Right hindlimb (tissue), 1 donor: ENCODE measurements around the gene IFI27.

Source experiments
- DNase-seq: peaks from one replicate; pipeline ENCODE4 v3.0.0-alpha.2; 2018

IFI27 gene

DNA sequence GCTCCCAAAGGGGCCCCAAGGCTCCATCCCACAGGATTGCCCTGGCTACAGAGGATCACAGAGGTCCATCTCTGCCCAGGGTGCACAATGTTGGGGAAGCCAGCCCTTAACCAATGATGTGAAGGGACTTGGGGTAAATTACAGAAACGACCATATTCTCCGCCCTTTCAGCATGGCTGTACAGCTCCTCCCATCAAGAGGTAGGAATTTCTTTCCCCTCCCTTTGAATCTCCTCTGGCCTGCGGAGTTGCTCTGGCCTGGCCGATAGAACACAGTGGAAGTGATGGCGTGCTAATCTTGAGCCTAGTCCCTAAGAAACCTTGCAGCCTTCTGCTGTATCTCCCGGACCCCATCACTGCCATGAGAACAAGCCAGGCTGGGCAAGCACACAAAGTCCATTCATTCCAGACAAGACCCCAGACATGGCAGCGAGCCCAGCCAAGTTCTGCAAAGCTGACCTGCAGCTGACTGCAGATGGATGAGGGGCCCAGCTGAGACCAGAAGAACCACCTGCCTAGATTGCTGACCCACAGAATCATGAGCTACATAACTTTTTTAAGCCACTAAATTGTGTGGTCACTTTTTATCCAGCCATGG, 6.9 kb upstream of the IFI27 start:
- DNase-seq = no peak

DNA sequence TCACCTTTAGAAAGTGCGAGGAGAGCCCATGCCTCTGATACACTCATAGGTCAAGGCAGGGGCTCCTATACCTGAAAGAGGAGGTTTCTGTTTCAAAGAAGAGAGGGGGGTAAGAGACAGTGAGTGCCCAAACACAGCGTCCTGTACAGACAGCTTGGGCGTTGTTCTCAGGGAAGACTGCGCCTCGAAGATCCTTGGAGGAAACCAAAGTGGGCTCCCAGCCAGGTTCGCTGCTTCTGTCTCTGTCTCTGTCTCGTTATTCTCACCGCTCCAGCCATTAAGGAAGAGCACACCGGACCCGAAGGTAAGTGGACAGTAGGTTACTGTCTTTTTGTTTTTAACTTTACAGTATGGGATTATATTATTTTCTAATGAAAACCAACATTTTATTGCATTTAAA, 5.8 kb upstream of the IFI27 start:
- no peak for DNase-seq

DNA sequence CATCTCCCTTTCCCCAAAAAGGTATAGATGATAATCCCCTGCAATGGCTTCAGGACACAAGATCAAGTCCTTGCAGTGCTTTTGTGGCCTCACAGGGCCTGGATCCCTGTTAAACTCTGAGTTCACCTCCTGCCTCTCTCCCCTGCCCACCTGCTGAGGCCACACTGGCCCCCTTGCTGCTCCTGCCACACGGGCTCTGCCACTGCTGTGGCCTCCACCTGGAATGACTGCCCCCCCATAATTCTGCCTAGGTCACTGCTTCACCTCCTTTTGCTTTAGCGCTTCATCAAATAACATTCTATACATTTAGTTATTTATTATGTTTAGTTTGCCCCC, 653 bp upstream of the IFI27 start:
- no peak for DNase-seq

DNA sequence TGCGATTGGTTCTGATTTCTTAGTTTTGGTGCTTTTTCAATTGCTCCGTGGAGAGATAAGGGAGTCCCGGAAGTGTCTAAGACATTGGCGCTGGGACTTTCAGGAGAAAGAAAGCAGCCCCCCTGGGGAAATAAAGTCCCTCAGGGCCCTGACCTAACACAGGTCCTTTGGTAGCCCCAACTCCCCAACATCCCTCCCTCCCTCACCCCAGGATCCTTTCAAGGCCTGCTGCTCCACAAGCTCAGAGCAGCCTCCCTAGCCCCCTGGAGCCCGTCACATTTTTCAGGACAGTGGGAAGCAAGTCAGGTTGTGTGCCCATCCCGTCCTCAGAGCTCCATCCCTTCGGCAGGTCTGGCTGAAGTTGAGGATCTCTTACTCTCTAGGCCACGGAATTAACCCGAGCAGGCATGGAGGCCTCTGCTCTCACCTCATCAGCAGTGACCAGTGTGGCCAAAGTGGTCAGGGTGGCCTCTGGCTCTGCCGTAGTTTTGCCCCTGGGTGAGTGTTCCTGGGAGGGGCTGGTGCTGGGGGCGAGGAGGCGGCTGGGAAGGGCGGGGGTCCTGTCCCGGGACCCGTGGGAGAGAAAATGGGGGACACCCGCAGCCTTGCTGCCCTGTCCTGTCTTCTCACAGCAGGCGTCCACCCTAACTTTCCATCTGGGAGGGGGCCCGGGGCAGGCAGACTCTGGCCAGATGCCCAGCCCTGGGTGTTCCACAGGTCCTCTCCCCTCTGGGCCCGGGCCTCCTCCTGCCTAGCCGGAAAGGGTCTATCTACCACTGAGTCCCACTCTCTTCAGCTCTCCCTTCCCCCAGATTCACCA, 950 bp downstream of the IFI27 start:
- DNase-seq = no peak

DNA sequence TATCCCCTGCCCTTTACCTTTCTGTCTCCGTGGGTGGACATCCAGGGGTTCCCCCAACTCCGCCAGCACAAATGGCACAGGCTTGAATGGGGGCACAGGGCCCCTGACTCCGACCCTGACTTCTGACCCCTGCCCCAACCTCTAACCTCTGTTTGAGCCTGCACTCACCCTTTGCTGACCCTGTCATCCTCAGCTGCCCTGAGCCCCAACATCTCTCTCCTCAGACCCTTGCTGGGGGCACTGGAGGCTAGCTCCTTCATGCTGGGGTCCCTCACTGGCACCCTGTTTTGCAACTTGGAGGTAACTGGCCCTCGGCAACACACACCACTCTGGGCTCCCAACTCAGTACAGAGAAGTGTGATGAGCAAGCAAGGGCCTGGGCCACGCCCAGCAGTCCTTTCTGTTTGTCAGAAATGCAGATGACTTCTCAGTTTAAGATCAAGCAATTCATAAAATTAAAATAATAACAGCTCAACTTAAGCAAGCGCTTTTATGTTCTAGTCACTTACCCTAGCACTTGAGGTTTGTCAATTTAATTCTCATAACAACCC, 2.1 kb downstream of the IFI27 start:
- DNase-seq = no peak

DNA sequence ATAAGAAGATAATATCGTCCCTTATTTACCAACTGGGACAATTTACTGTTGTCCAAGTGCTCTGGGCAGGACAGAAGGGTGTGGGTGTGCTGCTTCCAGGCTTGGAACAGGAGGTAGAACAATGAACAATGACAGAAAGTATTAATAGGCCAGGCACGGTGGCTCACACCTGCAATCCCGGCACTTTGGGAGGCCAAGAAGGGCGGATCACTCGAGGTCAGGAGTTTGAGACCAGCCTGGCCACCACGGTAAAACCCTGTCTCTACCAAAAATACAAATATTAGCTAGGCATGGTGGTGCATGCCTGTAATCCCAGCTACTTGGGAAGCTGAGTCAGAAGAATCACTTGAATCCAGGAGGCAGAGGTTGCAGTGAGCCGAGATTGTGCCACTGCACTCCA, 2.5 kb downstream of the IFI27 start:
- DNase-seq = no peak

DNA sequence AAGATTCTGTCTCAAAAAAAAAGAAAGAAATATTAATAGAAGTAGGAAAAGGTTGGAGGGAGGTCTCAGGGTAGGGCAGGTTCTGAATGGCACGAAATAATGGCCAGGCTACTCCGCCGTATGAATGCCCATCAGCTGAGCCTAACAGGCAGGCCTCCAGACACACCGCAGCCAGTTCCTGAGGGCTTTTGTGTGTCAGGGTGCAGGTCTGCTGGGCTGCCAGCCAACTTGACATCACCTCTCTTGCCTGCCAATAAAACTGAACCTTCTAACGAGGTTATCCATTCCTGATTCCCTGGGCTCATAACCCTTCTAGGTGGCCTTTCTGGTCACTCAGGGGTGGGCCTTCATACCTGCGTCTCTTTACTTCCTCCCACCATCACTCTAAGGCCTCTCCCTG, 3.0 kb downstream of the IFI27 start:
- DNase-seq = no peak

DNA sequence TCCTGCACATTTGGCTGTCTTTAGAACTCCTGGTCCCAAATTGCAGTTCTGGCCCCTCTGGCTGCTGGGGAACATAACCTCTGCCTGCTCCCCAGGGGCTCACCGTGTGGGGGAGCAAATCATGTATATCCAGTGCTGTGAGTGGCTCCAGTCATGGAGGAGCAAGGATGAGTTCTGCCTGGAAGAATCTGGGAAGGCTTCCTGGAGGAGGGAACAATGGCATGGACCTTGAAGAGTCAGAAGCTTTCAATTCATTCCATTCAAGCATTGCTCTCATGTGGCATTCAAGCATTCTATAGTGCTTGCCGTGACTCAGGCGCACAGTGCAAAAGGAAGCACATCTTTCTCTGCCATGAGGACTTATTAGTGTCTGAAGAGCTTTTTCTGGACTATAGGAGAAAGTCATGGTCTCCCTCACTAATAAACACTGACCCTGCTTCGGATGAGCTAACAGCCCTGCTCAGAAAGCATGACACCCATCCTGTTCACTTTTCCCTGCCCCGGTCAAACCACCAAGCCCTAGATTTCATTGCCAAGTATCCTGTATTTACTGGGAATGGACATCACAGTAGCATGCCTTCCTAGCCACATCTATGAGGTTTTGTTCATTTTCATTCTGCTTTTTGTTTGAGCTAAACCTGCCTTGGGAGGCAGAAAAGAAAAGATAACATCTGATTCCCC, 3.5 kb downstream of the IFI27 start:
- DNase-seq = no peak

DNA sequence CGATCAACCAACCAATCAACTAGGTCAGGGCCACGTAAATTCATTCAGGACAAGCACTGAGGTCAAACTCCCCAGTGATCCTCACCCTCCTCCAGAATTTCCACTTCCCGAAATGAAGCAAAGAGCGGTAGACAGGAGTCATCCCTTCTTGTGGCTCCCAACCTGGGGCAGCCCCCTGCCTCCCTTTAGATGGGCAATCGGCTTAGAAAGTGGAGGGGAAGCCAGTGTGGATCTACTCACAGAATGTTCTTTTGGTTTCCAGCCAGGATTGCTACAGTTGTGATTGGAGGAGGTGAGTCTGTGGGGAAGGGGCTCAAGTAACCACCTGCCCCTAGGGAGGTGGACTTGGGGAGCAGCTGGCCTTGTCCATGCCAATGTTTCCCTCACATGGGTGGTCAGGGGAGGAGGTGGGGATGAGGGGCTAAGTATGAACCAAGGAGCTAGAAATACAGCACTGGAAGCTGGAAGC, 4.1 kb downstream of the IFI27 start:
- no peak for DNase-seq

DNA sequence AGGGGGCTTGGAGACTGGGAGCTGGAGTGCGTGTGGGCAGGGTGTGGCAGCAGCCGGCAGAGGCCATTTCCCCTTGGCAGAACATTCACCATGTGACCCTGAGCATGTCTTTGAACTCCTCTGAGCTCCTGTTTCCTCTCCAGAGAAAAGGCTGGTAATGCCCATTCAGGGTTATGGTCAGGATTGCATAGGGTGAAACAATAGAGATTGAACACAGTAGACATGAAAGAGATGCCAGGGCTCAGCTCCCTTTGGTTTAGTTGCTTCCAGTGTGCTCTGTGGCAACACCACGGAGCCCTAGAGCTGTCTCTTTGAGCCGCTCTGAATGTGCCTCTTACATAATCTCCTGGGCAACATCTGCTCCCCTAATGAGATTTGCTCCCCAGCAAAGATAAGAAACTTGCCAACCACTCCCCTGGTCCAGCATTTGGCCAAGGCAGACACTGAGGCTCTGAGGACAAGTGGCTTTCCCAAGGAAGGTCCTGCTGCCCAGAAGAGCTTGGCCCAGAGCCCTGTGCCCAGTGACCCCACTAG, 4.6 kb downstream of the IFI27 start:
- DNase-seq = no peak

DNA sequence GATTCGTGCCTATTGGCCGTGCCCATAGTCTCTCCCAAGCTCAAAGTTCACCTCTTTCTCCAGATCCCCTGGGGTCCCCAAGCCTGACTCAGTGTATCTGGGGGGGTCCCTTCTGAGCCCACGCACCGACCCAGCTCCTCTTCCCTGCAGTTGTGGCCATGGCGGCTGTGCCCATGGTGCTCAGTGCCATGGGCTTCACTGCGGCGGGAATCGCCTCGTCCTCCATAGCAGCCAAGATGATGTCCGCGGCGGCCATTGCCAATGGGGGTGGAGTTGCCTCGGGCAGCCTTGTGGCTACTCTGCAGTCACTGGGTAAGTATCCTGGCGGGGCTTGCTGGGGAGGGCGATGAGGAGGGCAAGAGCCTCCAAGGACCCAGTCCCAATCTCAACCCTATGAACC, 5.1 kb downstream of the IFI27 start:
- no peak for DNase-seq

DNA sequence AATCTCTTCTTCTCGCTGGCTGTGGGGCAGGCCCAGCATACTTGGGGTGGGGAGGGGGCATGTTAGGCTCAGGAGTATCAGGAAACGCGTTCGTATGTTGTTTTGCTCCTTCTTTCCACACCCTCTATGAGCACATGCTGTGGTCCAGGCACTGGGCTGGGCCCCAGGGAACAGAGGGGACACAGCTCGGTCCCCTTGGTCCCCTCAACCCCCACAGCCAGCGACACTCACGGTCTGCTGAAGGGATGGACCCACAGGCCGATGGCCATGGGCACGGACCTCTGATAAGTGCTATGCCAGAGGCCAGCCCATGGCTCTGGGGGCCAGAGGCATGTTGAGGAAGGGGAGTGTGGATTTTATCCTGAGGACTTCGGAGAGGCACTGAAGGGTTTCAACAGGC, 6.2 kb downstream of the IFI27 start:
- no peak for DNase-seq

DNA sequence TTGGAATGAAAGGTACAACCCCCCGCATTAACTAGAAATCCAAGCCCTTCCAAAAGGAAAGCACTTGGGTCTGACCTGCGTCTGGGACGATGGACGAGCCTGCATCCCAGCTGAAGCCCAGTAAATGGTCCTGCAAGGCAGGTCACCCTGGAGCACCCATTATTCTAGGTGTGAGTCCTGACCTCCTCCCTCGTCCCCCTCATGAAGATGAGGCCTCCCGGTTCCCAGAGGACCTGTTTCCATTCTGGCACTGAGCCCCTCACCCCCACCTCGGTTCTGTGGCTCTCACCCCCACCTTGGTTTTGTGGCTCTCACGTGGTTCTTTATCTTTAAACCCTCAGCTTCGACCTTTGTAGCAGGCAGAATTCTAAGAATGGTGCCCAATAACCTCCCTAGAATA, 7.3 kb downstream of the IFI27 start:
- DNase-seq = no peak

DNA sequence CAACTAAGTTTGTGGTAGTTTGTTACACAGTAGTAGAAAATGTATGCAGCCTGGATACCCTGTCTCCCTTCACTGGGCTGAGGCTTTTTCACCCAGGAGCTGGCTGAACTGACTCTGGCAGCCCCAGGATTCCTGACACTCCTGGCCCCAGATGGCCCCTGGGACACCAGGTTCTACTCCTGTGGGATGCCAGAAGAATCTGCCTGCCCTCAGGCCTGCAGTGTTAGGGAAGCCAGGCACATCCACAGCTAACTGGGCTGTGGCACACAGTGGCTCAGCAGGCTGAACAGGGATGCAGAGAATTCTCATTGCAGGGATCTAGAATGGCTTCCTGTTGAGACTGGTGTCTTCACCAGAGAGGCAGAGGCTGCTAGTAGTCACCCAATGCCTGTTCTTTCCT, 8.5 kb downstream of the IFI27 start:
- DNase-seq = no peak

DNA sequence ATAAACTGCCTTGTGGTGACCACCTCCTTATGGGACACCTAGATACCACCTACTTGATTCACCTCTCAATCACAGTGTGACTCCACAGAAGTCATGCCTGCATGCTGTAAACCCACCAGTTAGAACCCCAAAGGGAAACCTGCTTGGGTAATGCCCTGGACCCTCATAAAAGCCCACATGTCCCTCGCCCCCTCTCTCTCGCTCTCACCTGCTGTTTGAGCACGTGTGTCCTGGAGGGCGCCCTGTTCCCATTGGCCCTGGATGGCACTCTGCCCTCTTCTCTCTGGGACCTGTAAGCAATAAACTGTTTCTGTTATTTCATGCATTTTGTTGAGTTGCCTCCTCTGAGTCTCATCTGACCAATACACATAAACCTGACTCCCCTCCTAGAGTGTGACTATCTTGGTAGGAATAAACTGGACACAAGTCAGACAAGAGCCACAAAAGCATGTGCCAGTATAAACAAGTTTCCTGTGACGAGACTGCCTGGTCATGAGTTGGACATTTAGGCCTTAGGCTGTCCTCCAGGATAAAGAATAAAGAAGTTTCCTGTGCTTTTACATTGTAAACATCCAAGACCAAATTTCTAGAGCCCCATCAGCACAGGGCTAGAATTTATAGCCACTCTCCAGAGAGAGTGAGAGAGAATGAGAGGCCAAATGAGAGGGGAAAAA, 10.3 kb downstream of the IFI27 start:
- no peak for DNase-seq

DNA sequence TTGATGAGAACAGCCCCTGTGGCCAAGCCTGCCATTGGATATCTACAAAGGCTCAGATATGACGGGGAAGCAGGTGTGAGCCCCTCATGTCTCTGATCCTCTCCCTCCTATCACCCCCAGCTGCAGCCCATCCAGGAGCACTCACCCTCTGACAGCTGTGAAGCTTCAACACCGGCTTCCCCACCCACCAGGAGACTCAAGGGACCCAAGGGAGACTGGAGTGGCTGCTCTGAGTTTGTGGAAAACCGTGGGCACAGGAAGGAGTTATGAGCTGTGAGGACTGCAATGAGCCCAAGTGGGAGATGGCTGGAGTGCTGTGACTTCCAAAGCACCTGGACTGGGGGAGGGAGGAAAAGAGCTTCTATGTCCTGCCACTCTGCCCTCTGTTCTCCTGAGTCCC, 10.9 kb downstream of the IFI27 start:
- no peak for DNase-seq

DNA sequence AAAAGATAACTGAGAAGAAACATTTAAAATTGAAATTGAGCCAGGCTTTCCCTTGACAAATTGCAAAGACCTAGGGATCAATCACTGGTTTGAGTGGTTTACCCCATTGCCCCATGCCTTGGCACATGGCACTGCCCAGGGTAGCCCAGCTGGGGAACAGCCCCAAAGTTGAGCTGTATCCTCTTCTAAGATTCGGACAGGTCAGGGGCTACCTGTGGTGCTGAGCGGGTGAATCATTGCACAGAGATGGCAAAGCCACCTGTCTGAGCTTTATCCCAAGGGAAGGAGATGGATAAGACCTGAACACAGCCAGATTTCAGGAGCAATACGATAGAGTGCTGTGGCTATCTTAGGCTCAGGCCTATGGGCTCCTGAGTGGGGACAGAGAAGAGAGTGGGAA, 11.9 kb downstream of the IFI27 start:
- no peak for DNase-seq

DNA sequence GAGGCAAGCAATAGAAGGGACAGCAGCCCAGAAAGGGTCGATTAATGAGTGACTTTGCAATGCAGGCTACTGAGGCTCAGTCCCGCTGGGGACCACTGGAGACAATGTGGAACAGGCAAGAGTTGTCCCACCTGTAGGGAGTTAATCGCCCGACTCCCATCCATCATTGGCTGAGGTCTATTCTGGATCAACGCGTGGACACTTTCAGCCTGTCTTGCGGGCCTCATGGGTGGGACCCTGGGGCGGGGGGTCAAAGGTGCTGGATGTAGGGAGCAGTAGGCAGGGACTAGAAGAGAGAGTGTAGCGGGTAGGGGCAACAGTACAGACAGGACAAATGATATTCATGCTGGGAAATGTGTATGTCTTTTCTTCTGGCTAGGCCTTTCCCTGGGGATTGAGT, 12.8 kb downstream of the IFI27 start:
- no peak for DNase-seq

DNA sequence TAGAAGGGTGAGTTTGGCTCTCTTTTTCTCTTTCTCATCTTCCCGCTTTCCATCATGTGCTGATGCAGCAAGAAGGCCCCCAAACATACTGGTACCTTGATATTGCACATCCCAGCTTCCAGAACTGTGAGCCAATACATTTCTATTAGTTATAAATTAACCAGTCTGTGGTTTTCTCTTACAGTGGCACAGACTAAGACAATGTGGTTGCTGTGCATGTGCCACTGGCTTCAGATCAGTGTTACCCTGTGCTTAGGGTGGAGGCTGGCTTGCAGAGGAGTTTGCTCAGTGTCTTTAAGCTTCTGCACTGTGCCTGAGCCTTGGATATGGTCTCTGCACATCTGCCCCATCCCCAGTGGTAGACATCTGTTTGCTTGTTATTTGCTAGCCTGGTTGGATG, 13.3 kb downstream of the IFI27 start:
- DNase-seq = no peak

DNA sequence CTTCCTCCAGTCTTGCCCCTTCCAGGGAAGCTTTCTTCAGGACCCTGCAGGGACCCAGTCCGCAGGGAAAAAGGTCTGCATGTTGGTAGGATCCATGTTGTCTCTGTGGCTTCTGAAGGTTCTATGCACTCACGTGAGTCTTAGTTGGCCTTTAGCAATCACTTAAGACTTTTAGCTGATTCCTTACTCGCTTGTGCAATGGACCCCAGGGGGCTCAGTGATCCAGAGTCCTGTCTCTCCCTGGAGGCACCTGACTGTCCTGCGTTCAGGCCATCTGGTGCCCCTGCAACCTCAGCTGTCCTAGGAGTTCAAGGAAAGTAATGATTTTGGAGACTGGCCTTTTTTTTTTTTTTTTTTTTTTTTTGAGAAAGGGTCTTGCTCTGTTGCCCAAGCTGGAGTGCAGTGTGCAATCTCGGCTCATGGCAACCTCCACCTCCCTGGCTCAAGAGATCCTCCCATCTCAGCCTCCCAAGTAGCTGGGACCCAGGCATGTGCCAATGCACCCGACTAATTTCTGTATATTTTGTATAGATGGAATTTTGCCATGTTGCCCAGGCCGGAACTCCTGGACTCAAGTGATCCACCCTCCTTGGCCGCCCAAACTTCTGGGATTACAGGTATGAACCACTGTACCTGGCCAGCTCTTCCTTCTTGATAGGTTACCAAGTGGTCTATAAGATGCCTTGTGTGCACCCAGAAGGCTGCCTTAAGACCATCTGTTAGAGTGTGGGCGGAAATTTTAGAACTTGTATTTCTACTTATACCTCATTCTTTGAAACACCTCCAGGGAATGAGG, 14.2 kb downstream of the IFI27 start:
- DNase-seq = no peak

DNA sequence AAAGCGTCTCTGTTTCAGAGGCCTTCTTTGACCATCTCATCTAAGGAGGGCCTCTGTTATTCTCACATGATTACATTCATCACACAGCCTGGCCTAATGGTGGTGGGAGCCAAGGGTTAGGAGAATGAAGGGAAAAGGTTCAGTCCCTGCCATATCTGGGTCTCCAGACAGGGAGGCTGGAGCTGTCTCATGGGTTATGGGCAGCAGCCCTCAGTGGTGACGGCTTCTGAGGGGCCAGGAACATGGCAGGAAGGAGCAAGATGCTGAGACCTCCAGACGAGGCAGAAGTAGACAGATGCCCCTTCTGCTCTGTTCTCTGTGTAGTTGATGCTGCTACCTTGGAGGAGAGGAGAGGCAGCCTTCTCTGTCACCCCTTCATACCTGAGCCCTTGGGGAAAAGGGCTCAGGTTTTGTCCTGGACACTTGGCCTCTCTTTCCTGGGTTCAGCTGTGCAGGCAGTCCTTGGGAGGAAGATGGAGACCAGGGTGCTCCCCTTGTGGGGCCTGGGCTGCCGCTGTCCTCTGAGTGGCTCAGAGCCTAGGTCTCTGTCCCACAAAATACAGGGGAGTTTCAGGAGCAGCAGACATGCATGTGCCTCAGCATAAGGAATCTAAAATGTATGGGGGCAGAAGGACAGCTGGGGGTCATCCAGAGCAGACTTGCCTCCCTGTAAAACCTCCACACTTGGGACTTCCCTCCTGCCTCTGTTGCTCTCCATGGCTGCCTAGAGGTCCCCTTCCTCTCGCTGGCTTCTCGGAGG, 15.3 kb downstream of the IFI27 start:
- DNase-seq = no peak

DNA sequence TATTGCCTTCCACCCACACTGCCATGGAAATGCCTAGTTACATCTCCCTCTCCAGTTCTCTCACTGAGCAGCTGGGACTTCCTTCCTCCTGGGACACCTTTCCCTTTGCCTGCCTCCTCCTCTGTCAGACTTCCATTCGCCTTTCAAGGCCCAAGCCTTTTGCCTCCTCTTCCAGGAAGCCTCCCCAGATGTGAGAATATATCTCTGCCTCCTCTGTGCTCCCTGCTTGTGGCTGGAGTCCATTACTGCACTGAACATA, 15.8 kb downstream of the IFI27 start:
- no peak for DNase-seq
